Astrocyte (in vitro differentiated cells and primary cell): Measurements from ENCODE around the gene BTBD2. TPM values are rescaled to one million over a fixed set of nuclear protein-coding genes. Genes with fewer than 3 reads are reported as not detected.

Source experiments
- DNase-seq: peaks from one replicate; pipeline ENCODE4 v3.0.0-alpha.2; 2010; ENCODE audit warnings: low read depth
- FAIRE-seq: peaks from 2 replicates; lab custom pipeline; 2011; peaks lifted over from hg19 to GRCh38; lab: Jason Lieb, UNC
- H2AFZ ChIP-seq: 2 replicates; pipeline ENCODE4 v1.6.0; 2012; ENCODE audit warnings: low read depth, low read length, inconsistent platforms
- H3K27ac ChIP-seq: 2 replicates; pipeline ENCODE4 v1.5.1; 2011; ENCODE audit warnings: low read depth, low read length, inconsistent platforms
- H3K27me3 ChIP-seq: 2 replicates; pipeline ENCODE4 v1.6.0; 2011; ENCODE audit warnings: low read length, inconsistent platforms; ENCODE audit not compliant: insufficient read depth
- H3K36me3 ChIP-seq: 2 replicates; pipeline ENCODE4 v1.5.1; 2011; ENCODE audit warnings: low read length, inconsistent platforms; ENCODE audit not compliant: insufficient read depth
- H3K4me1 ChIP-seq: 2 replicates; pipeline ENCODE4 v1.5.1; 2011; ENCODE audit warnings: low read length, inconsistent platforms; ENCODE audit not compliant: insufficient read depth
- H3K4me2 ChIP-seq: 2 replicates; pipeline ENCODE4 v1.6.0; 2012; ENCODE audit warnings: low read length, inconsistent platforms
- H3K4me3 ChIP-seq: 2 replicates; pipeline ENCODE4 v1.5.1; 2011; ENCODE audit warnings: low read depth, mild to moderate bottlenecking, low read length, inconsistent platforms; ENCODE audit not compliant: insufficient read depth
- H3K79me2 ChIP-seq: 2 replicates; pipeline ENCODE4 v1.6.0; 2012; ENCODE audit warnings: mild to moderate bottlenecking, low read length, inconsistent platforms; ENCODE audit not compliant: insufficient read depth
- H3K9ac ChIP-seq: 2 replicates; pipeline ENCODE4 v1.6.0; 2012; ENCODE audit warnings: mild to moderate bottlenecking, low read length, inconsistent platforms
- H3K9me3 ChIP-seq: 2 replicates; pipeline ENCODE4 v1.5.1; 2012; ENCODE audit warnings: low read depth, mild to moderate bottlenecking, low read length, inconsistent platforms; ENCODE audit not compliant: insufficient read depth
- H4K20me1 ChIP-seq: 2 replicates; pipeline ENCODE4 v1.6.0; 2012; ENCODE audit warnings: low read length, inconsistent platforms; ENCODE audit not compliant: insufficient read depth
- H3K27ac Mint-ChIP-seq: one replicate; pipeline ENCODE4 v1.8.0; 2021; ENCODE audit warnings: mild to moderate bottlenecking, mixed read lengths; ENCODE audit not compliant: unreplicated experiment
- H3K27me3 Mint-ChIP-seq: one replicate; pipeline ENCODE4 v1.8.0; 2021; ENCODE audit warnings: low read depth, mixed read lengths; ENCODE audit not compliant: unreplicated experiment
- H3K36me3 Mint-ChIP-seq: one replicate; pipeline ENCODE4 v1.8.0; 2021; ENCODE audit warnings: low read depth, mixed read lengths; ENCODE audit not compliant: unreplicated experiment
- H3K4me1 Mint-ChIP-seq: one replicate; pipeline ENCODE4 v1.8.0; 2021; ENCODE audit warnings: low read depth, mixed read lengths; ENCODE audit not compliant: unreplicated experiment
- H3K4me3 Mint-ChIP-seq: one replicate; pipeline ENCODE4 v1.8.0; 2021; ENCODE audit warnings: mild to moderate bottlenecking, moderate library complexity, mixed read lengths; ENCODE audit not compliant: unreplicated experiment
- H3K9me3 Mint-ChIP-seq: one replicate; pipeline ENCODE4 v1.8.0; 2021; ENCODE audit warnings: mild to moderate bottlenecking, mixed read lengths; ENCODE audit not compliant: unreplicated experiment
- CTCF ChIP-seq: IDR thresholded peaks from 2 replicates; pipeline ENCODE4 v1.5.1; 2011; ENCODE audit warnings: low read depth, mild to moderate bottlenecking, inconsistent platforms, low read length, moderate library complexity; ENCODE audit not compliant: insufficient read depth
- EZH2 ChIP-seq: IDR thresholded peaks from 2 replicates; pipeline ENCODE4 v1.6.1; 2012; ENCODE audit warnings: mild to moderate bottlenecking, low read length, inconsistent platforms; ENCODE audit not compliant: insufficient read depth
- total RNA-seq: library from RNA; stranded (reverse); gene quantifications from 2 replicates; pipeline ENCODE4 v1.2.1, GENCODE V29; 2021

Gene BTBD2
- total RNA-seq, 1 donor from 2014 or later = 53.7 TPM

GRCh38 chr19:2050991-2051772 is 35.7 kb upstream of the BTBD2 start, which contains the start of gene MKNK2:
MKNK2 (minus strand) TSS chr19:2051244; CDS start chr19:2050851, 393 bp downstream.
- DNase-seq (peak; percentile 35), FAIRE-seq (no peak)
- no peaks in the 10 kb centered on the region for H3K27me3 Mint-ChIP-seq
- peak within 1 kb of the TSS; percentile 78 for H3K4me3 ChIP-seq
- H3K4me3 Mint-ChIP-seq = peak within 1 kb of the TSS; percentile 90
- peak within 1 kb of the TSS; percentile 88 for H2AFZ ChIP-seq
- H3K27me3 ChIP-seq = no peaks in the 10 kb centered on the region
- H3K36me3 ChIP-seq = no peaks in the 10 kb centered on the region
- H4K20me1 ChIP-seq = peaks cover 41% of the 10 kb centered on the region
- H3K9me3 ChIP-seq = no peaks in the 10 kb centered on the region
- no peaks in the 10 kb centered on the region for H3K36me3 Mint-ChIP-seq
- peaks cover 30% of the 10 kb centered on the region for H3K4me1 ChIP-seq
- no peak within 1 kb of the TSS for H3K27ac Mint-ChIP-seq
- peaks cover 6% of the 10 kb centered on the region for H3K4me1 Mint-ChIP-seq
- H3K9me3 Mint-ChIP-seq = no peaks in the 10 kb centered on the region
- H3K9ac ChIP-seq = peak within 1 kb of the TSS; percentile 81
- no peak for TF ChIP-seq CTCF
- no peak for TF ChIP-seq EZH2
- H3K4me2 ChIP-seq = peak within 1 kb of the TSS; percentile 98
- peak within 1 kb of the TSS; percentile 53 for H3K27ac ChIP-seq
- peaks cover 45% of the 10 kb centered on the region for H3K79me2 ChIP-seq

- no peak overlapping the region for H2AFZ ChIP-seq
- H3K36me3 Mint-ChIP-seq = no peaks in the 10 kb centered on the region
- H3K9me3 Mint-ChIP-seq = no peaks in the 10 kb centered on the region
- H4K20me1 ChIP-seq = peaks cover 44% of the 10 kb centered on the region
- H3K27ac Mint-ChIP-seq = no peak overlapping the region
- H3K4me2 ChIP-seq = peak overlapping the region; percentile 98
- FAIRE-seq = no peak
- H3K27me3 ChIP-seq = no peaks in the 10 kb centered on the region
- H3K27ac ChIP-seq = peak overlapping the region; percentile 10
- peaks cover 26% of the 10 kb centered on the region for H3K4me1 ChIP-seq
- no peaks in the 10 kb centered on the region for H3K27me3 Mint-ChIP-seq
- H3K4me1 Mint-ChIP-seq = peaks cover 6% of the 10 kb centered on the region
- peak overlapping the region; percentile 78 for H3K4me3 ChIP-seq
- H3K36me3 ChIP-seq = no peaks in the 10 kb centered on the region
- peaks cover 51% of the 10 kb centered on the region for H3K79me2 ChIP-seq
- TF ChIP-seq EZH2 (no peak), CTCF (no peak)
- H3K9me3 ChIP-seq = no peaks in the 10 kb centered on the region
- no peak for DNase-seq
- H3K4me3 Mint-ChIP-seq = peak overlapping the region; percentile 90
- peak overlapping the region; percentile 81 for H3K9ac ChIP-seq
Observed at GRCh38 chr19:2050349-2050990, 35.0 kb upstream of the BTBD2 start.
